HepG2 (cell line): ENCODE results near the gene RSBN1. TPM values are rescaled to one million over a fixed set of nuclear protein-coding genes. Genes with fewer than 3 reads are reported as not detected.

ENCODE experiments used
- BRD4 ChIP-seq: sonication (generic); formaldehyde crosslinking; IDR thresholded peaks from 2 replicates; pipeline ENCODE4 v1.4.0; 2020; ENCODE audit warnings: missing genetic modification reagents
- CHD2 ChIP-seq: IDR thresholded peaks from 2 replicates; pipeline ENCODE4 v1.6.1; 2011; ENCODE audit warnings: low read depth, low read length, improper control_type of control experiment
- GTF3A ChIP-seq: sonication (generic); formaldehyde crosslinking; conservative IDR thresholded peaks from 2 replicates; pipeline ENCODE4 v1.4.0; 2020; ENCODE audit warnings: mild to moderate bottlenecking, missing genetic modification reagents
- JARID2 ChIP-seq: sonication (generic); formaldehyde crosslinking; IDR thresholded peaks from 2 replicates; pipeline ENCODE4 v1.8.1; 2023; ENCODE audit warnings: missing genetic modification reagents, inconsistent platforms; ENCODE audit not compliant: insufficient replicate concordance
- NAIF1 ChIP-seq: sonication (generic); formaldehyde crosslinking; IDR thresholded peaks from 2 replicates; pipeline ENCODE4 v1.5.0; 2020; ENCODE audit warnings: mild to moderate bottlenecking, missing genetic modification reagents, borderline replicate concordance
- NFE2L1 ChIP-seq: sonication (generic); formaldehyde crosslinking; IDR thresholded peaks from 2 replicates; pipeline ENCODE4 v1.4.0; 2020; ENCODE audit warnings: missing genetic modification reagents, mild to moderate bottlenecking, borderline replicate concordance
- NFE2L2 ChIP-seq: fragments of 150-350 bp; IDR thresholded peaks from 2 replicates; pipeline ENCODE4 v1.6.1; 2014; ENCODE audit warnings: low read length
- NONO ChIP-seq, 2 experiments: fragments of 450-650 bp in 1 of 2; sonication (generic) in 1 of 2; formaldehyde crosslinking in 1 of 2; IDR thresholded peaks in 1 of 2; conservative IDR thresholded peaks in 1 of 2; 2 replicates each; pipeline versions ENCODE4 v1.6.1 to v1.8.0; 2017 to 2022; ENCODE audit warnings: mild to moderate bottlenecking in 1 of 2, missing genetic modification reagents in 1 of 2, moderate library complexity in 1 of 2
- SMAD1 ChIP-seq: sonication (generic); formaldehyde crosslinking; IDR thresholded peaks from 2 replicates; pipeline ENCODE4 v1.4.0; 2020; ENCODE audit warnings: missing genetic modification reagents, low read depth, mild to moderate bottlenecking, borderline replicate concordance
- SRY ChIP-seq: sonication (generic); formaldehyde crosslinking; IDR thresholded peaks from 2 replicates; pipeline ENCODE4 v1.8.0; 2022; ENCODE audit warnings: mild to moderate bottlenecking, missing genetic modification reagents
- TBL1XR1 ChIP-seq: fragments of 150-350 bp; IDR thresholded peaks from 2 replicates; pipeline ENCODE4 v1.6.1; 2014; ENCODE audit warnings: borderline replicate concordance, low read length; ENCODE audit not compliant: partially characterized antibody
- YY1 ChIP-seq: IDR thresholded peaks from 2 replicates; pipeline ENCODE4 v1.6.1; 2011; ENCODE audit warnings: low read length, low read depth, moderate library complexity, mild to moderate bottlenecking; ENCODE audit not compliant: insufficient read depth, insufficient replicate concordance
- ZFP36L1 ChIP-seq: sonication (generic); formaldehyde crosslinking; IDR thresholded peaks from 2 replicates; pipeline ENCODE4 v1.8.0; 2022; ENCODE audit warnings: mild to moderate bottlenecking, missing genetic modification reagents, moderate library complexity
- ZFP62 ChIP-seq: sonication (generic); formaldehyde crosslinking; IDR thresholded peaks from 2 replicates; pipeline ENCODE4 v1.4.0; 2020; ENCODE audit warnings: missing genetic modification reagents
- ZFP82 ChIP-seq: sonication (generic); formaldehyde crosslinking; IDR thresholded peaks from 2 replicates; pipeline ENCODE4 v1.5.1; 2020; ENCODE audit warnings: mild to moderate bottlenecking, missing genetic modification reagents, borderline replicate concordance
- ZNF10 ChIP-seq: sonication (generic); formaldehyde crosslinking; IDR thresholded peaks from 2 replicates; pipeline ENCODE4 v1.4.0; 2020; ENCODE audit warnings: mild to moderate bottlenecking, low read depth, missing genetic modification reagents, borderline replicate concordance
- ZNF383 ChIP-seq: sonication (generic); formaldehyde crosslinking; IDR thresholded peaks from 2 replicates; pipeline ENCODE4 v1.4.0; 2020; ENCODE audit warnings: missing genetic modification reagents, mild to moderate bottlenecking, borderline replicate concordance
- ZNF552 ChIP-seq: sonication (generic); formaldehyde crosslinking; IDR thresholded peaks from 2 replicates; pipeline ENCODE4 v1.9.0; 2022; ENCODE audit warnings: missing genetic modification reagents, mild to moderate bottlenecking, borderline replicate concordance
- ZNF569 ChIP-seq: sonication (generic); formaldehyde crosslinking; IDR thresholded peaks from 2 replicates; pipeline ENCODE4 v1.5.0; 2020; ENCODE audit warnings: mild to moderate bottlenecking, missing genetic modification reagents, moderate library complexity, borderline replicate concordance
- ZNF737 ChIP-seq: sonication (generic); formaldehyde crosslinking; IDR thresholded peaks from 2 replicates; pipeline ENCODE4 v1.5.0; 2020; ENCODE audit warnings: missing genetic modification reagents, mild to moderate bottlenecking, borderline replicate concordance
- ZSCAN30 ChIP-seq: sonication (generic); formaldehyde crosslinking; IDR thresholded peaks from 2 replicates; pipeline ENCODE4 v1.5.0; 2020; ENCODE audit warnings: mild to moderate bottlenecking, missing genetic modification reagents
- polyA plus RNA-seq, 8 experiments: library from polyadenylated mRNA; depleted of rRNA in 3 of 8; stranded (reverse) in 7 of 8; unstranded in 1 of 8; fragments of >200 nt; fragmentation: Illumina TruSeq in 4 of 8; extraction: Trizol in 4 of 8; gene quantifications; 2 replicates each; pipeline versions ENCODE4 v1.2.1 to v1.2.3, GENCODE V29; 2011 to 2016; ENCODE audit warnings: low read depth in 4 of 8, missing spikeins in 1 of 8, mixed read lengths in 1 of 8; ENCODE audit not compliant: insufficient read depth in 1 of 8
- total RNA-seq, 5 experiments: library from RNA; depleted of rRNA; stranded (reverse); fragments of >200 nt; fragmentation: Illumina TruSeq; extraction: Trizol; gene quantifications; 2 replicates each; pipeline ENCODE4 v1.2.3, GENCODE V29; 2016; ENCODE audit warnings: low read depth in 1 of 5
- TF ChIP-seq, protein P1 (sequence below): sonication (generic); formaldehyde crosslinking; IDR thresholded peaks from 2 replicates; pipeline ENCODE4 v1.5.1; 2020; ENCODE audit warnings: mild to moderate bottlenecking, moderate library complexity, missing genetic modification reagents
- TF ChIP-seq, protein P2 (sequence below): sonication (generic); formaldehyde crosslinking; conservative IDR thresholded peaks from 2 replicates; pipeline ENCODE4 v1.4.0; 2020; ENCODE audit warnings: missing genetic modification reagents
- TF ChIP-seq, protein P3 (sequence below): sonication (generic); formaldehyde crosslinking; IDR thresholded peaks from 2 replicates; pipeline ENCODE4 v1.9.0; 2021; ENCODE audit warnings: missing genetic modification reagents, mild to moderate bottlenecking, borderline replicate concordance

The RSBN1 gene
- total and polyA plus RNA-seq, 2 of the 13 experiments (the other 11 are each of a cell fraction or from before 2014, with no cell fraction given), result 8.3 to 10.4 TPM

- 0 out of 2 replicates have a peak, but pooled peaks have one; percentile 24 for TF ChIP-seq SMAD1 (CRISPR knock-in tag)
- no peak for TF ChIP-seq ZFP82 (CRISPR knock-in tag)
- TF ChIP-seq NONO (IDR thresholded peaks at IDR 0.05), result no peak
- no peak for TF ChIP-seq NONO (CRISPR knock-in tag; conservative IDR thresholded peaks at IDR 0.05)
- TF ChIP-seq ZNF552 (CRISPR knock-in tag), result no peak
- 0 out of 2 replicates have a peak, but pooled peaks have one; percentile 41 for TF ChIP-seq SRY (CRISPR knock-in tag)
- TF ChIP-seq ZFP62 (CRISPR knock-in tag), result no peak
- TF ChIP-seq, protein P1, sequence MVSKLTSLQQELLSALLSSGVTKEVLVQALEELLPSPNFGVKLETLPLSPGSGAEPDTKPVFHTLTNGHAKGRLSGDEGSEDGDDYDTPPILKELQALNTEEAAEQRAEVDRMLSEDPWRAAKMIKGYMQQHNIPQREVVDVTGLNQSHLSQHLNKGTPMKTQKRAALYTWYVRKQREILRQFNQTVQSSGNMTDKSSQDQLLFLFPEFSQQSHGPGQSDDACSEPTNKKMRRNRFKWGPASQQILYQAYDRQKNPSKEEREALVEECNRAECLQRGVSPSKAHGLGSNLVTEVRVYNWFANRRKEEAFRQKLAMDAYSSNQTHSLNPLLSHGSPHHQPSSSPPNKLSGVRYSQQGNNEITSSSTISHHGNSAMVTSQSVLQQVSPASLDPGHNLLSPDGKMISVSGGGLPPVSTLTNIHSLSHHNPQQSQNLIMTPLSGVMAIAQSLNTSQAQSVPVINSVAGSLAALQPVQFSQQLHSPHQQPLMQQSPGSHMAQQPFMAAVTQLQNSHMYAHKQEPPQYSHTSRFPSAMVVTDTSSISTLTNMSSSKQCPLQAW, result 0 out of 2 replicates have a peak, but pooled peaks have one; percentile 8
- TF ChIP-seq TBL1XR1, result no peak
- TF ChIP-seq ZNF569 (CRISPR knock-in tag), result no peak
- no peak for TF ChIP-seq ZFP36L1 (CRISPR knock-in tag)
- TF ChIP-seq JARID2 (CRISPR knock-in tag), result no peak
- TF ChIP-seq NFE2L2, result no peak
- TF ChIP-seq CHD2, result no peak
- no peak for TF ChIP-seq ZNF10
- no peak for TF ChIP-seq NAIF1 (CRISPR knock-in tag)
- TF ChIP-seq, protein P2, sequence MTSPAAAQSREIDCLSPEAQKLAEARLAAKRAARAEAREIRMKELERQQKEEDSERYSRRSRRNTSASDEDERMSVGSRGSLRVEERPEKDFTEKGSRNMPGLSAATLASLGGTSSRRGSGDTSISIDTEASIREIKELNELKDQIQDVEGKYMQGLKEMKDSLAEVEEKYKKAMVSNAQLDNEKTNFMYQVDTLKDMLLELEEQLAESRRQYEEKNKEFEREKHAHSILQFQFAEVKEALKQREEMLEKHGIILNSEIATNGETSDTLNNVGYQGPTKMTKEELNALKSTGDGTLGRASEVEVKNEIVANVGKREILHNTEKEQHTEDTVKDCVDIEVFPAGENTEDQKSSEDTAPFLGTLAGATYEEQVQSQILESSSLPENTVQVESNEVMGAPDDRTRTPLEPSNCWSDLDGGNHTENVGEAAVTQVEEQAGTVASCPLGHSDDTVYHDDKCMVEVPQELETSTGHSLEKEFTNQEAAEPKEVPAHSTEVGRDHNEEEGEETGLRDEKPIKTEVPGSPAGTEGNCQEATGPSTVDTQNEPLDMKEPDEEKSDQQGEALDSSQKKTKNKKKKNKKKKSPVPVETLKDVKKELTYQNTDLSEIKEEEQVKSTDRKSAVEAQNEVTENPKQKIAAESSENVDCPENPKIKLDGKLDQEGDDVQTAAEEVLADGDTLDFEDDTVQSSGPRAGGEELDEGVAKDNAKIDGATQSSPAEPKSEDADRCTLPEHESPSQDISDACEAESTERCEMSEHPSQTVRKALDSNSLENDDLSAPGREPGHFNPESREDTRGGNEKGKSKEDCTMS, result no peak
- TF ChIP-seq ZSCAN30 (CRISPR knock-in tag), result no peak
- no peak for TF ChIP-seq YY1
- TF ChIP-seq ZNF737 (CRISPR knock-in tag), result 0 out of 2 replicates have a peak, but pooled peaks have one; percentile 13
- TF ChIP-seq GTF3A, result no peak
- no peak for TF ChIP-seq NFE2L1 (CRISPR knock-in tag)
- TF ChIP-seq BRD4, result 0 out of 2 replicates have a peak, but pooled peaks have one; percentile 14
- TF ChIP-seq, protein P3, sequence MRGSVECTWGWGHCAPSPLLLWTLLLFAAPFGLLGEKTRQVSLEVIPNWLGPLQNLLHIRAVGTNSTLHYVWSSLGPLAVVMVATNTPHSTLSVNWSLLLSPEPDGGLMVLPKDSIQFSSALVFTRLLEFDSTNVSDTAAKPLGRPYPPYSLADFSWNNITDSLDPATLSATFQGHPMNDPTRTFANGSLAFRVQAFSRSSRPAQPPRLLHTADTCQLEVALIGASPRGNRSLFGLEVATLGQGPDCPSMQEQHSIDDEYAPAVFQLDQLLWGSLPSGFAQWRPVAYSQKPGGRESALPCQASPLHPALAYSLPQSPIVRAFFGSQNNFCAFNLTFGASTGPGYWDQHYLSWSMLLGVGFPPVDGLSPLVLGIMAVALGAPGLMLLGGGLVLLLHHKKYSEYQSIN (CRISPR knock-in tag), result 0 out of 2 replicates have a peak, but pooled peaks have one; percentile 64
- no peak for TF ChIP-seq ZNF383
These were observed 954 bp downstream of the RSBN1 start (continued) for GRCh38 chr1:113811156-113811887.
